Breast epithelium (tissue), 4 donors: ENCODE results near the gene HLA-DQB1. TPM values are rescaled to one million over a fixed set of nuclear protein-coding genes. Genes with fewer than 3 reads are reported as not detected.

Experiments used
- DNase-seq, 2 donors: peaks; one replicate each; pipeline ENCODE4 v3.0.0-alpha.2; 2019; ENCODE audit warnings: low spot score in 2 of 2
- H3K27ac ChIP-seq, 2 donors: fragments of 200-600 bp; sonication (generic) in 1 of 2; one replicate each; pipeline ENCODE4 v1.5.1; 2016 to 2019; ENCODE audit warnings: mild to moderate bottlenecking in 1 of 2
- H3K27me3 ChIP-seq, 2 donors: fragments of 200-600 bp; sonication (generic) in 1 of 2; one replicate each; pipeline versions ENCODE4 v1.5.1 to v1.6.0; 2017 to 2019; ENCODE audit warnings: control low read depth in 1 of 2, mild to moderate bottlenecking in 1 of 2
- H3K36me3 ChIP-seq: fragments of 200-600 bp; one replicate; pipeline ENCODE4 v1.5.1; 2019
- H3K4me1 ChIP-seq, 2 donors: fragments of 200-600 bp; sonication (generic); one replicate each; pipeline ENCODE4 v1.5.1; 2016 to 2019; ENCODE audit warnings: control low read depth in 1 of 2
- H3K4me3 ChIP-seq, 3 donors: fragments of 200-600 bp; sonication (generic); 1 replicate in 2 of 3; 2 replicates in 1 of 3; pipeline ENCODE4 v1.5.1; 2016 to 2019; ENCODE audit warnings: mild to moderate bottlenecking in 3 of 3, moderate library complexity in 2 of 3
- H3K9me3 ChIP-seq, 2 donors: fragments of 200-600 bp; sonication (generic) in 1 of 2; one replicate each; pipeline ENCODE4 v1.5.1; 2016 to 2019; ENCODE audit warnings: control low read depth in 1 of 2
- POLR2A ChIP-seq: fragments of 450-650 bp; IDR thresholded peaks from one replicate; pipeline ENCODE4 v1.6.1; 2016; ENCODE audit warnings: antibody characterized with exemption, mild to moderate bottlenecking, moderate library complexity
- POLR2AphosphoS5 ChIP-seq, 3 donors: sonication (generic); formaldehyde crosslinking; IDR thresholded peaks; one replicate each; pipeline ENCODE4 v1.6.1; 2017; ENCODE audit warnings: antibody characterized with exemption in 3 of 3
- intact Hi-C: fragments of 100-400 bp; cut with DNase I; formaldehyde crosslinking; loops from one replicate; pipeline ENCODE4 v1.15.1; 2023; ENCODE audit warnings: low total_unique reads
- total RNA-seq, 3 donors: library from RNA; depleted of rRNA; stranded (reverse); fragments of >200 nt; gene quantifications; one replicate each; pipeline ENCODE4 v1.1.0, GENCODE V29; 2016
- TF ChIP-seq, protein P1 (sequence below), 3 donors: fragments of 450-650 bp; IDR thresholded peaks; one replicate each; pipeline ENCODE4 v1.5.1; 2016 to 2017; ENCODE audit warnings: antibody characterized with exemption in 3 of 3, mild to moderate bottlenecking in 3 of 3, moderate library complexity in 3 of 3

HLA-DQB1 gene
- total RNA-seq, 3 donors from 2014 or later, result 1.3 to 7.2 (median 5.4) TPM

DNA sequence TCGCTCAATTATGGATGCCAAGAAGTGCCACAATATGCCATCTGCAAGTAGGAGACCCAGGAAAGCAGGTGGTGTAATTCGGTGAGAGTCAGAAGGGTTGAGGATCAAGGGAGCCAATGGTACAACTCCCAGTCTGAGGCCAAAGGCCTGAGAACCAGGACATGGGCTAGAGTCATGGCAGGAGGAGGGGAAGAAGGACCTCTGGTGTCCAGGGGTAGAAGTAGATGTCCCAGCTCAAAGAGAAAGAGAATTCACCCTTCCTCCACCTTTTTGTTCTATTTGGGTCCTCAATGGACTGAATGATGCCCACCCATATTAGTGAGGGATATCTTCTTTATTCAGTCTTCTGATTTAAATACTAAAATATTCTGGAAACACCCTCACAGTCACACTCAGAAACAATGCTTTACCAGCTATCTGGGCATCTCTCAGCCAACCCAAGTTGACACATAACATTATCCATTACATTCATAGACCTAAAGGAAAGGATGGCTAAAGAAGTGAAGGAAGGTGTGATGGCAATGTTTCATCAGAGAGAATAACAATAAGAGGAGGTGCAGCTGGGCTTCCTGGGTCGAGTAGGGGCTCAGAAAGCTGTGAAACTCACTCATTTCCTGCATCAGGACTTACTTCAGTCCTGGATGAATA lies 50.4 kb downstream of the HLA-DQB1 start:
- Histone ChIP-seq H3K36me3 (no peaks in the 10 kb centered on the region), H3K4me1 (no peaks in the 10 kb centered on the region), H3K4me3 (no peak overlapping the region), H3K9me3 (no peaks in the 10 kb centered on the region), H3K27ac (no peak overlapping the region), H3K27me3 (no peaks in the 10 kb centered on the region)
- no peak for TF ChIP-seq POLR2A
- TF ChIP-seq, protein P1, sequence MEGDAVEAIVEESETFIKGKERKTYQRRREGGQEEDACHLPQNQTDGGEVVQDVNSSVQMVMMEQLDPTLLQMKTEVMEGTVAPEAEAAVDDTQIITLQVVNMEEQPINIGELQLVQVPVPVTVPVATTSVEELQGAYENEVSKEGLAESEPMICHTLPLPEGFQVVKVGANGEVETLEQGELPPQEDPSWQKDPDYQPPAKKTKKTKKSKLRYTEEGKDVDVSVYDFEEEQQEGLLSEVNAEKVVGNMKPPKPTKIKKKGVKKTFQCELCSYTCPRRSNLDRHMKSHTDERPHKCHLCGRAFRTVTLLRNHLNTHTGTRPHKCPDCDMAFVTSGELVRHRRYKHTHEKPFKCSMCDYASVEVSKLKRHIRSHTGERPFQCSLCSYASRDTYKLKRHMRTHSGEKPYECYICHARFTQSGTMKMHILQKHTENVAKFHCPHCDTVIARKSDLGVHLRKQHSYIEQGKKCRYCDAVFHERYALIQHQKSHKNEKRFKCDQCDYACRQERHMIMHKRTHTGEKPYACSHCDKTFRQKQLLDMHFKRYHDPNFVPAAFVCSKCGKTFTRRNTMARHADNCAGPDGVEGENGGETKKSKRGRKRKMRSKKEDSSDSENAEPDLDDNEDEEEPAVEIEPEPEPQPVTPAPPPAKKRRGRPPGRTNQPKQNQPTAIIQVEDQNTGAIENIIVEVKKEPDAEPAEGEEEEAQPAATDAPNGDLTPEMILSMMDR (IDR thresholded peaks at IDR 0.05), result no peak
- no peak for TF ChIP-seq POLR2AphosphoS5 (IDR thresholded peaks at IDR 0.05)
- intact Hi-C loops, result no loop called here
- DNase-seq, result no peak

DNA sequence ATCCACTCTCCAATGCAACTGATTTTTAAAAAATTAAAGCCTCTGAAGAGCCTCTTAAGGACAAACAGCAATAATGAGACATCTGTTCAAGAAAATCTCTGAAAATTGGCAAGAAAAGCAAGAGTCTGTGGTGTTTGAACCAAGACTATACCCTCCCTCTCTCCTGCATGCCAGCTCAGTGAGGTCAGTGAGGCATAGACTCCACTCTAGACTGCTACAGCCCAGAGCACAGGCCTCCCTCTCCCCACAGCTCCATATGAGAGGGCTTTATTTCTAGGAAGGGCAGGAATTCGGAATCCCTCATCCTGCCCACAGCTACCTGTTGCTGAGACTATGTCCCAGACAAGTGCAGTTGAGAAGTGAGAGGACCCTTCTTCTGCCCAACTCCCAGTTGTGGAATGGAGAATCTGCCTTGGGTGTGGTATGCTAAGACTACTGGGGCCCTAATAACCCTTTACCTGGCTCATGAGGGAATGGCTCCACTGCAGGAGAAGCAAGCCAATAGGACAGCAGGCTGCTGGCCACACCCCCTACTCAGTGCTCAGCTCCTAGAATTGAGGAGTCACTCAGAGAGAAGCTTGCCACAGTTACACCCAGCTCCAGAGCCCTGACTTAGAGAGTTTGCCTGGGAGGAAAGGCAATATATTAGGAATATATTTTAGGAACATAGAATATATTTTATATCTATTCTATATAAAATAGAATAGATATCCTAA lies 51.9 kb downstream of the HLA-DQB1 start:
- H3K9me3 ChIP-seq, result no peaks in the 10 kb centered on the region
- no peak for DNase-seq
- H3K4me3 ChIP-seq, result no peak overlapping the region
- intact Hi-C loops, result no loop called here
- no peaks in the 10 kb centered on the region for H3K4me1 ChIP-seq
- no peaks in the 10 kb centered on the region for H3K36me3 ChIP-seq
- H3K27me3 ChIP-seq, result no peaks in the 10 kb centered on the region
- TF ChIP-seq POLR2A (no peak), POLR2AphosphoS5 (IDR thresholded peaks at IDR 0.05) (no peak)
- TF ChIP-seq, protein P1 (IDR thresholded peaks at IDR 0.05), result no peak
- no peak overlapping the region for H3K27ac ChIP-seq

DNA sequence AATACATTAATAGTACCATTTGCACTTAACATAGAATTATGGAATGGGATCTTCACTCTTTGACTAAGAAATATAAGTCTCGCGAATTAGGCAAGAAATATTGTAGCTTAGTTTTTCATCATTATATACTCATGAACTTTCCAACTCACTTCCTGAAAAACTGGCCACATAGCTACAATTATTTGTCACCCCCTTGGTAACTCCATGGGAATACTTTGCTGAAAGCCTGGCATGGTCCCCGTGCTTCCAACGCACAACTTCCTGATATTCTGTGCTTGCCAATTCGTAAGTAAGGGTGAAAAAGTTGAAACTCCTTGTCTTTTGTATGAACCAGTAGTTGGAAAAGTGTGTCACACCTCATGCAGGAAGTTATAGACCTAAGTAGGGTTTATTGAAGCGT lies 53.0 kb downstream of the HLA-DQB1 start:
- intact Hi-C loops, result no loop called here
- Histone ChIP-seq H3K36me3 (no peaks in the 10 kb centered on the region), H3K27ac (no peak overlapping the region), H3K27me3 (no peaks in the 10 kb centered on the region), H3K4me1 (no peaks in the 10 kb centered on the region), H3K4me3 (no peak overlapping the region), H3K9me3 (no peaks in the 10 kb centered on the region)
- TF ChIP-seq POLR2A (no peak), POLR2AphosphoS5 (IDR thresholded peaks at IDR 0.05) (no peak)
- TF ChIP-seq, protein P1 (IDR thresholded peaks at IDR 0.05), result no peak
- no peak for DNase-seq

DNA sequence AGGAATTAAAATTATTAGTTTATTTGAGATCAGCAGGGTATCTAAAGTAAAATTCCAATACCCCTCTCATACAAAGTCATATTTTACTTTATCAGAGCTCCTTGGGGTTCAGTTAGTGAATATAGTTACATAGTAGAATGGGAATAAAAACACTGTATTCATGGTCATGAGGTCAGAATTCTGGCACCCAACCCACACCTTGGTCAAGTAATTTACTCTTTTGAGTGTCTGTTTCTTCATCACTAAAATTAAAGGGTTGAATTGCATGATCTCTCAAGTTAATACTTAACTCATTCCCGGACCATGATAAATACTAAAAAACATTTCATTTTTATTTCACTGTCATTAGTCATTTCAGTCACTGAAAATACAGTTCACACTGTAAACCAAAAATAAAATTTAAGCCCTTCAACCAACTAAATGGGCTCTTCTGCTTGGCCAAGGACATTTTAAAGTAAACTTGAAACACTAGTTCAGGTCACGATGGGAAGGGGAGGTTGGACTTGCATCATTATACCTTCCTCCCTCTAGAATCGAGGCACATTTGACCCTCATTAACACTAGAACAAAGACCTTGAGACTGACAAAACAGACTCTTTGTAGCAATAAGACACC lies 55.7 kb downstream of the HLA-DQB1 start:
- Histone ChIP-seq H3K27ac (no peak overlapping the region), H3K4me1 (no peaks in the 10 kb centered on the region), H3K36me3 (no peaks in the 10 kb centered on the region), H3K4me3 (no peak overlapping the region), H3K9me3 (no peaks in the 10 kb centered on the region), H3K27me3 (no peaks in the 10 kb centered on the region)
- intact Hi-C loops, result no loop called here
- no peak for DNase-seq
- no peak for TF ChIP-seq POLR2A
- TF ChIP-seq POLR2AphosphoS5 (IDR thresholded peaks at IDR 0.05), result no peak
- TF ChIP-seq, protein P1 (IDR thresholded peaks at IDR 0.05), result no peak
